HAP-1 (cell line): ENCODE measurements around the gene HES2.

Experiments used
- DNase-seq, 2 experiments: peaks; one replicate each; pipeline ENCODE4 v3.0.0-alpha.2; 2016 to 2020; ENCODE audit warnings: low spot score in 2 of 2
- H3K27me3 ChIP-seq: fragments of 250-450 bp; sonication (Bioruptor Pico); 2 replicates; pipeline ENCODE4 v1.5.1; 2020; ENCODE audit warnings: low read depth, mild to moderate bottlenecking, moderate library complexity
- H3K36me3 ChIP-seq: fragments of 250-450 bp; sonication (Bioruptor Pico); replicated peaks from 2 replicates; pipeline ENCODE4 v1.5.1; 2020; ENCODE audit warnings: mild to moderate bottlenecking
- H3K4me1 ChIP-seq: fragments of 250-450 bp; sonication (Bioruptor Pico); 2 replicates; pipeline ENCODE4 v1.5.1; 2020; ENCODE audit warnings: mild to moderate bottlenecking
- H3K4me3 ChIP-seq: fragments of 250-450 bp; sonication (Bioruptor Pico); 2 replicates; pipeline ENCODE4 v1.5.1; 2020; ENCODE audit warnings: mild to moderate bottlenecking, moderate library complexity
- H3K9me3 ChIP-seq: fragments of 250-450 bp; sonication (Bioruptor Pico); 2 replicates; pipeline ENCODE4 v1.5.1; 2020; ENCODE audit warnings: mild to moderate bottlenecking, moderate library complexity
- in situ Hi-C: fragments of 300-500 bp; cut with MboI; formaldehyde crosslinking; loops from 3 replicates; pipeline ENCODE4 v1.14.3; 2020; ENCODE audit warnings: low sequenced_read_pairs, inconsistent platforms, mixed read lengths

Gene HES2

GRCh38 chr1:6423321-6423999 lies 3.7 kb upstream of the HES2 start:
- H3K9me3 ChIP-seq: no peaks in the 10 kb centered on the region
- peaks cover 28% of the 10 kb centered on the region for H3K27me3 ChIP-seq
- H3K4me3 ChIP-seq: peak overlapping the region; percentile 21
- peak; percentile 48 to 77 for DNase-seq
- H3K4me1 ChIP-seq: peaks cover 10% of the 10 kb centered on the region
- H3K36me3 ChIP-seq: no peaks in the 10 kb centered on the region
- in situ Hi-C loops: no loop called here

GRCh38 chr1:6421266-6421665 lies 1.5 kb upstream of the HES2 start:
- Histone ChIP-seq H3K9me3 (no peaks in the 10 kb centered on the region), H3K36me3 (no peaks in the 10 kb centered on the region), H3K4me1 (peaks cover 10% of the 10 kb centered on the region), H3K27me3 (peaks cover 29% of the 10 kb centered on the region), H3K4me3 (no peak overlapping the region)
- in situ Hi-C loops: no loop called here
- no peak for DNase-seq

- no peak for DNase-seq
- no peaks in the 10 kb centered on the region for H3K36me3 ChIP-seq
- in situ Hi-C loops: no loop called here
- H3K4me3 ChIP-seq: no peak overlapping the region; the same call in 1 of the 2 replicates
- peaks cover 10% of the 10 kb centered on the region for H3K4me1 ChIP-seq
- no peaks in the 10 kb centered on the region for H3K9me3 ChIP-seq
- peaks cover 33% of the 10 kb centered on the region for H3K27me3 ChIP-seq
These were observed 829 bp upstream of the HES2 start for GRCh38 chr1:6420454-6421042.

- Histone ChIP-seq H3K4me1 (peaks cover 15% of the 10 kb centered on the region), H3K36me3 (no peaks in the 10 kb centered on the region), H3K27me3 (peaks cover 40% of the 10 kb centered on the region), H3K9me3 (no peaks in the 10 kb centered on the region), H3K4me3 (peak overlapping the region; percentile 35)
- in situ Hi-C loops: no loop called here
- no peak for DNase-seq
These were observed 319 bp downstream of the HES2 start for GRCh38 chr1:6419397-6419803.

GRCh38 chr1:6418668-6419396 lies 887 bp downstream of the HES2 start:
- Histone ChIP-seq H3K4me1 (peaks cover 17% of the 10 kb centered on the region), H3K27me3 (peaks cover 35% of the 10 kb centered on the region), H3K4me3 (peak overlapping the region; percentile 35; the same call in 1 of the 2 replicates), H3K9me3 (no peaks in the 10 kb centered on the region), H3K36me3 (no peaks in the 10 kb centered on the region)
- no peak for DNase-seq
- in situ Hi-C loops: no loop called here

- Histone ChIP-seq H3K4me1 (peaks cover 14% of the 10 kb centered on the region), H3K36me3 (no peaks in the 10 kb centered on the region), H3K9me3 (no peaks in the 10 kb centered on the region), H3K4me3 (no peak overlapping the region), H3K27me3 (peaks cover 32% of the 10 kb centered on the region)
- in situ Hi-C loops: no loop called here
- DNase-seq: no peak
These were observed 1.6 kb downstream of the HES2 start for GRCh38 chr1:6417961-6418667.

- H3K4me1 ChIP-seq: peaks cover 14% of the 10 kb centered on the region
- peaks cover 28% of the 10 kb centered on the region for H3K27me3 ChIP-seq
- no peaks in the 10 kb centered on the region for H3K36me3 ChIP-seq
- H3K9me3 ChIP-seq: no peaks in the 10 kb centered on the region
- in situ Hi-C loops: no loop called here
- H3K4me3 ChIP-seq: no peak overlapping the region
- DNase-seq: no peak
These were observed 2.8 kb downstream of the HES2 start for GRCh38 chr1:6416906-6417305.

- in situ Hi-C loops: no loop called here
- DNase-seq: no peak
- no peaks in the 10 kb centered on the region for H3K36me3 ChIP-seq
- H3K27me3 ChIP-seq: peaks cover 23% of the 10 kb centered on the region
- no peaks in the 10 kb centered on the region for H3K9me3 ChIP-seq
- H3K4me1 ChIP-seq: peaks cover 14% of the 10 kb centered on the region
- H3K4me3 ChIP-seq: no peak overlapping the region
These were observed 3.4 kb downstream of the HES2 start for GRCh38 chr1:6416295-6416656.

GRCh38 chr1:6414881-6415626 lies 4.7 kb downstream of the HES2 start:
- Histone ChIP-seq H3K27me3 (peaks cover 22% of the 10 kb centered on the region), H3K4me3 (no peak overlapping the region), H3K9me3 (no peaks in the 10 kb centered on the region), H3K36me3 (no peaks in the 10 kb centered on the region), H3K4me1 (peaks cover 12% of the 10 kb centered on the region)
- in situ Hi-C loops: no loop called here
- DNase-seq: no peak

GRCh38 chr1:6414443-6414844 lies 5.3 kb downstream of the HES2 start:
- DNase-seq: peak; percentile 76 to 82
- no peak overlapping the region for H3K4me3 ChIP-seq
- no peaks in the 10 kb centered on the region for H3K36me3 ChIP-seq
- peaks cover 10% of the 10 kb centered on the region for H3K4me1 ChIP-seq
- in situ Hi-C loops: no loop called here
- peaks cover 22% of the 10 kb centered on the region for H3K27me3 ChIP-seq
- H3K9me3 ChIP-seq: no peaks in the 10 kb centered on the region

- Histone ChIP-seq H3K36me3 (no peaks in the 10 kb centered on the region), H3K4me1 (peaks cover 10% of the 10 kb centered on the region), H3K9me3 (no peaks in the 10 kb centered on the region), H3K4me3 (no peak overlapping the region), H3K27me3 (peaks cover 13% of the 10 kb centered on the region)
- no peak for DNase-seq
- in situ Hi-C loops: no loop called here
These were observed 6.8 kb downstream of the HES2 start for GRCh38 chr1:6412896-6413295.

GRCh38 chr1:6410248-6410893 lies 9.3 kb downstream of the HES2 start:
- Histone ChIP-seq H3K4me1 (peaks cover 10% of the 10 kb centered on the region), H3K27me3 (peaks cover 8% of the 10 kb centered on the region; the same call in 1 of the 2 replicates), H3K9me3 (no peaks in the 10 kb centered on the region), H3K36me3 (no peaks in the 10 kb centered on the region), H3K4me3 (no peak overlapping the region)
- in situ Hi-C loops: no loop called here
- DNase-seq: no peak

GRCh38 chr1:6409733-6410132 lies 10.0 kb downstream of the HES2 start:
- Histone ChIP-seq H3K36me3 (no peaks in the 10 kb centered on the region), H3K9me3 (no peaks in the 10 kb centered on the region), H3K4me1 (peaks cover 8% of the 10 kb centered on the region), H3K4me3 (no peak overlapping the region), H3K27me3 (peaks cover 5% of the 10 kb centered on the region; the same call in 1 of the 2 replicates)
- in situ Hi-C loops: loop anchor here (10.0 kb wide), 1 partner anchor 155 kb away; no protein-coding TSS in a partner anchor
- no peak for DNase-seq
